HEK293 (cell line): Measurements from ENCODE around the gene ZC2HC1C.
A peak's percentile ranks its signal among the peaks of the same experiment; 100 is the strongest.
"Not testable (repeated sequence)": the region's sequence is repeated elsewhere in the genome, so short reads cannot be mapped to it uniquely, and the experiment has no call there.

Experiments used
- CTCF ChIA-PET: fragments of 350-600 bp; formaldehyde crosslinking; extraction: SDS; loops from one replicate; lab custom pipeline; 2021; ENCODE audit warnings: antibody characterized with exemption; lab: Yijun Ruan, JAX
- POLR2A ChIA-PET: fragments of 300-600 bp; formaldehyde crosslinking; extraction: SDS; loops from one replicate; lab custom pipeline; 2020; ENCODE audit warnings: antibody characterized with exemption, inconsistent platforms; lab: Yijun Ruan, JAX
- H3K27ac ChIP-seq: fragments of 200-500 bp; sonication (Bioruptor generic); 2 replicates; pipeline ENCODE4 v1.5.1; 2014; ENCODE audit warnings: low read depth, low read length, control low read depth, inconsistent platforms; ENCODE audit errors: extremely low read depth
- H3K36me3 ChIP-seq, 2 experiments: fragments of 200-500 bp in 1 of 2; sonication (Bioruptor generic) in 1 of 2; 1 replicate in 1 of 2; 2 replicates in 1 of 2; pipeline ENCODE4 v1.5.1; 2014 to 2017; ENCODE audit warnings: inconsistent platforms in 2 of 2, low read length in 2 of 2; ENCODE audit not compliant: control insufficient read depth in 2 of 2, insufficient read depth in 1 of 2
- H3K4me1 ChIP-seq: fragments of 200-500 bp; sonication (Bioruptor generic); 2 replicates; pipeline ENCODE4 v1.5.1; 2014; ENCODE audit warnings: mild to moderate bottlenecking, low read length, inconsistent platforms; ENCODE audit not compliant: control insufficient read depth, insufficient read depth
- H3K4me3 ChIP-seq: 2 replicates; pipeline ENCODE4 v1.5.1; 2011; ENCODE audit warnings: low read depth, mild to moderate bottlenecking, control low read depth, low read length, moderate library complexity
- H3K9me3 ChIP-seq: fragments of 200-500 bp; sonication (Bioruptor generic); 2 replicates; pipeline ENCODE4 v1.5.1; 2014; ENCODE audit warnings: low read depth, low read length, inconsistent platforms; ENCODE audit not compliant: control insufficient read depth, insufficient read depth
- GLIS1 ChIP-seq: fragments of 450-650 bp; formaldehyde crosslinking; IDR thresholded peaks from 2 replicates; pipeline ENCODE4 v1.5.1; 2016; ENCODE audit warnings: missing biosample characterization, missing genetic modification characterization
- HOXC10 ChIP-seq: sonication (generic); formaldehyde crosslinking; IDR thresholded peaks from 2 replicates; pipeline ENCODE4 v1.8.1; 2023; ENCODE audit warnings: mild to moderate bottlenecking, missing genetic modification reagents
- KLF1 ChIP-seq: fragments of 450-650 bp; formaldehyde crosslinking; IDR thresholded peaks from 2 replicates; pipeline ENCODE4 v1.5.1; 2016; ENCODE audit warnings: missing biosample characterization, missing genetic modification characterization
- PRDM1 ChIP-seq: fragments of 450-650 bp; formaldehyde crosslinking; IDR thresholded peaks from 2 replicates; pipeline ENCODE4; 2016; ENCODE audit warnings: missing biosample characterization, missing genetic modification characterization
- REST ChIP-seq: fragments of 450-650 bp; formaldehyde crosslinking; IDR thresholded peaks from 2 replicates; pipeline ENCODE4 v1.5.1; 2016; ENCODE audit warnings: missing biosample characterization, missing genetic modification characterization
- SCRT1 ChIP-seq: fragments of 450-650 bp; formaldehyde crosslinking; IDR thresholded peaks from 2 replicates; pipeline ENCODE4 v1.5.1; 2016; ENCODE audit warnings: missing biosample characterization, missing genetic modification characterization, borderline replicate concordance
- ZFP41 ChIP-seq: fragments of 450-650 bp; formaldehyde crosslinking; IDR thresholded peaks from 2 replicates; pipeline ENCODE4 v1.5.1; 2016; ENCODE audit warnings: missing biosample characterization, missing genetic modification characterization, borderline replicate concordance
- ZIC2 ChIP-seq: fragments of 450-650 bp; formaldehyde crosslinking; IDR thresholded peaks from 2 replicates; pipeline ENCODE4 v1.5.1; 2016; ENCODE audit warnings: missing biosample characterization, missing genetic modification characterization
- ZNF2 ChIP-seq: fragments of 450-650 bp; formaldehyde crosslinking; IDR thresholded peaks from 2 replicates; pipeline ENCODE4 v1.5.1; 2016; ENCODE audit warnings: missing biosample characterization, missing genetic modification characterization
- ZNF335 ChIP-seq: fragments of 450-650 bp; formaldehyde crosslinking; conservative IDR thresholded peaks from 2 replicates; pipeline ENCODE4 v1.5.1; 2016; ENCODE audit warnings: missing biosample characterization, missing genetic modification characterization
- ZNF366 ChIP-seq: fragments of 450-650 bp; formaldehyde crosslinking; conservative IDR thresholded peaks from 2 replicates; pipeline ENCODE4 v1.5.1; 2016; ENCODE audit warnings: missing biosample characterization, missing genetic modification characterization
- ZNF394 ChIP-seq: fragments of 450-650 bp; formaldehyde crosslinking; IDR thresholded peaks from 2 replicates; pipeline ENCODE4 v1.5.1; 2016; ENCODE audit warnings: missing biosample characterization, missing genetic modification characterization, mild to moderate bottlenecking, moderate library complexity, borderline replicate concordance
- ZNF785 ChIP-seq: fragments of 450-650 bp; formaldehyde crosslinking; IDR thresholded peaks from 2 replicates; pipeline ENCODE4 v1.5.1; 2016; ENCODE audit warnings: missing biosample characterization, missing genetic modification characterization
- ZNF843 ChIP-seq: fragments of 450-650 bp; formaldehyde crosslinking; IDR thresholded peaks from 2 replicates; pipeline ENCODE4 v1.5.1; 2016; ENCODE audit warnings: missing biosample characterization, missing genetic modification characterization
- TF ChIP-seq, protein P1 (sequence below): fragments of 450-650 bp; formaldehyde crosslinking; IDR thresholded peaks from 2 replicates; pipeline ENCODE4 v1.5.1; 2016; ENCODE audit warnings: missing biosample characterization, missing genetic modification characterization
- TF ChIP-seq, protein P2 (sequence below): fragments of 450-650 bp; formaldehyde crosslinking; optimal IDR thresholded peaks from 2 replicates; pipeline ENCODE3; 2016; ENCODE audit warnings: missing biosample characterization, mild to moderate bottlenecking, missing genetic modification characterization
- TF ChIP-seq, protein P3 (sequence below): fragments of 450-650 bp; formaldehyde crosslinking; IDR thresholded peaks from 2 replicates; pipeline ENCODE4 v1.5.1; 2016; ENCODE audit warnings: missing biosample characterization, missing genetic modification characterization

The ZC2HC1C gene

DNA sequence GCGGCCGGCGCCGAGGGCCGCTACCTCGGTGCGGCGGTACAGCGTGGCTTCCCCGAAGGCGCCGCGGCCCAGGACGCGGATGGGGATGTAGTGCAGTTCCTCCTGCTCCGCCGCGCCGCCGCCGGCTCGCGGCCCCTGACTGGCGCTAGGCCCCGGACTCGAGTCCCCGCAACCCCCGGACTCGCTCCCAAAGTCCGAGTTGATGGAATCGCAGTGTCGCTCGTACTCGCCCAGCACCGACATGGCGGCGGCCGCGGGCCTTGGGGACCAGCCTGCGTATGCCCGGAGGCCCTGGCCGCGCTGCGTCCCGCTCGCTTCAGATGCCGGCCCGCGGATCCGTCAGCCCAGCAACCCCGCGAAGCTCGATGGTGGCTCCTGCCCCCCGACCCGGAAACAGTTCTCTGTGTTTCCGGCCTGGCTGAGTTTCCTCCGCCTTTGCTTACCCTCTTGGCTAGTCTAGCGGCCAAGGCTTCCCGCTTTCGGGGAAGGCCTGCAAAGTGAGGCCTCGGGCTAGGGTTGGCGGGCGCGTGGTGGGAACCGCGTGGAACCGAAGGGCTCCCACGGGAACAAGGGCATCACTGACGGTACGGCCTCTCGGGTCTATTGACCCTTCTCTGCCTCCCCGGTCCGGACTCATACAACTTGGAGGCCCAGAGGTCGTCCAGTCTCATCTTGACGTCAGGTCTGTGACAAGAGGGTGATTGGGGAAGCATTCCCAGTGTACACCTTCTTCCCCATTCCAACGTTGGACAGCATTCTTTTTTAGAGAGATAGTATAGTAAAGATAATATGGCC lies 57.4 kb downstream of the ZC2HC1C start, which contains the start of gene NEK9 (continued):
- TF ChIP-seq GLIS1 (tag by site-specific recombination) = peak; percentile 59
- TF ChIP-seq, protein P1, sequence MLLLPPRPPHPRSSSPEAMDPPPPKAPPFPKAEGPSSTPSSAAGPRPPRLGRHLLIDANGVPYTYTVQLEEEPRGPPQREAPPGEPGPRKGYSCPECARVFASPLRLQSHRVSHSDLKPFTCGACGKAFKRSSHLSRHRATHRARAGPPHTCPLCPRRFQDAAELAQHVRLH (tag by site-specific recombination) = peak; percentile 43; the same call in 1 of the 2 replicates
- 0 out of 2 replicates have a peak, but pooled peaks have one; percentile 38 for TF ChIP-seq ZNF843 (tag by site-specific recombination)
- peak; percentile 75 for TF ChIP-seq ZNF2 (tag by site-specific recombination)

GRCh38 chr14:75127474-75127820 lies 58.0 kb downstream of the ZC2HC1C start:
- H3K27ac ChIP-seq = peak overlapping the region; percentile 94
- POLR2A ChIA-PET = interaction anchor here (0.7 to 1.7 kb wide), 13 partner anchors 11 to 529 kb away, joined by 3 to 7 read pairs (median 3); partner anchors contain the start of gene YLPM1

DNA sequence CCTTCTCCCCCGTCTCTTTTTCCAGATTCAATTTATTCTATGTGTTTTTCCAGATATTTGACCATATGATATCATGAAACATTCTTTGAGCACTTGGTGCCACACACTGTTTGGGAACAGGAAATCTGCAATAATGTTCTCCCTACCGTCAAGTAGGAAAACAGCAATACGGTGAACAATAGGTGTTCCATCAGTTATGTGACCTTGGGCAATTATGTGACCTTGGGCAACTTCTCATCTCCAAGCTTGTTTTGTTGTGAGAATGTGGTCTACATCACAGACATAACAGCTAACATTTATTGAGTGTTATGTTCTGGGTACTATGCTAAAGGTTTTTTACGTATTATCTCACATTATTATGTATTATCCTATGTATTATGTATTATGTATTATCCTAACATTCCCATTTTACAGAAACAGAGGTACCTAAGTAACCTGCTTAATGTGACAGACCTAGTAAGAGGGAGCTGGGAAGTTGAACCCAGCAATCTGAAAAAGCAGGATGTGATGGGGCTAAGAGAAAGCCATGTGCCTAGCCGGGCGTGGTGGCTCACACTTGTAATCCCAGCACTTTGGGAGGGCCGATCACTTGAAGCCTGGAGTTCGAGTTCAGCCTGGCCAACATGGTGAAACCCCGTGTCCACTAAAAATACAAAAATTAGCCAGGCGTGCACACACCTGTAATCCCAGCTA lies 58.6 kb downstream of the ZC2HC1C start:
- ChIA-PET CTCF (interaction anchor here (0.6 to 1.7 kb wide), 7 partner anchors 168 to 526 kb away, joined by 3 to 12 read pairs (median 3); no protein-coding TSS in a partner anchor), POLR2A (interaction anchor here (0.7 to 1.7 kb wide), 3 partner anchors 10 to 529 kb away, joined by 3 to 7 read pairs (median 6); no protein-coding TSS in a partner anchor)
- Histone ChIP-seq H3K4me1 (peaks cover 19% of the 10 kb centered on the region), H3K9me3 (no peaks in the 10 kb centered on the region), H3K4me3 (peak overlapping the region; percentile 98), H3K27ac (no peak overlapping the region; the same call in 1 of the 2 replicates), H3K36me3 (peaks cover 0 to 11% of the 10 kb centered on the region in 2 experiments; a peak in 2 of 3 replicates)
- TF ChIP-seq KLF1 (tag by site-specific recombination) = 0 out of 2 replicates have a peak, but pooled peaks have one; percentile 16
- TF ChIP-seq, protein P2, sequence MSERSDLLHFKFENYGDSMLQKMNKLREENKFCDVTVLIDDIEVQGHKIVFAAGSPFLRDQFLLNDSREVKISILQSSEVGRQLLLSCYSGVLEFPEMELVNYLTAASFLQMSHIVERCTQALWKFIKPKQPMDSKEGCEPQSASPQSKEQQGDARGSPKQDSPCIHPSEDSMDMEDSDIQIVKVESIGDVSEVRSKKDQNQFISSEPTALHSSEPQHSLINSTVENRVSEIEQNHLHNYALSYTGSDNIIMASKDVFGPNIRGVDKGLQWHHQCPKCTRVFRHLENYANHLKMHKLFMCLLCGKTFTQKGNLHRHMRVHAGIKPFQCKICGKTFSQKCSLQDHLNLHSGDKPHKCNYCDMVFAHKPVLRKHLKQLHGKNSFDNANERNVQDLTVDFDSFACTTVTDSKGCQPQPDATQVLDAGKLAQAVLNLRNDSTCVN (tag by site-specific recombination) = peak; percentile 11
- no peak for TF ChIP-seq ZNF785 (tag by site-specific recombination)

More at GRCh38 chr14:75127474-75127820, 58.0 kb downstream of the ZC2HC1C start:
- H3K9me3 ChIP-seq = not testable (repeated sequence)
- Histone ChIP-seq H3K36me3 (peaks cover 0 to 11% of the 10 kb centered on the region in 2 experiments; a peak in 2 of 3 replicates), H3K4me3 (peak overlapping the region; percentile 98)
- CTCF ChIA-PET = interaction anchor here (1.0 to 1.7 kb wide), 4 partner anchors 171 to 527 kb away, joined by 3 to 12 read pairs (median 4); no protein-coding TSS in a partner anchor
- 0 out of 2 replicates have a peak, but pooled peaks have one; percentile 1 for TF ChIP-seq REST (tag by site-specific recombination)
- peak; percentile 78; the same call in 1 of the 2 replicates for TF ChIP-seq ZNF394 (tag by site-specific recombination)
- peak; percentile 88 for TF ChIP-seq ZNF335 (tag by site-specific recombination)
- TF ChIP-seq, all 188 proteins: peak for 3; not testable (repeated sequence) for 185
- peaks cover 19% of the 10 kb centered on the region for H3K4me1 ChIP-seq

DNA sequence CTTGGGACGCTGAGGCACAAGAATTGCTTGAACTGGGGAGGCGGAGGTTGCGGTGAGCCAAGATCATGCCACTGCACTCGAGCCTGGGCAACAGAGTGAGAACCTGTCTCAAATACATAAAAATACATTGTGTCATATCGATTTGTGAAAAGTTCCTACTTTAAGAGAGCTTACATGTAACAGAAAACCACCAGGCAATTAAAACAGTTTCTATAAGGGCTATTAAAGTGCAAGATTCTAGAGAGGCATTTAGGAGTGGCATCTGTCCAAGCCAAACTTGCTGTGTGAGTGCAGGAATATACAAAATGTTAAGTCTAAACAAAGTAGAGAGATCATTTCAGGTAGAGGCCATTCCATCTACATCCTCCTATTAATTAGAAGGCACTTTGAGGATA lies 59.2 kb downstream of the ZC2HC1C start:
- Histone ChIP-seq H3K4me3 (no peak overlapping the region), H3K27ac (no peak overlapping the region), H3K36me3 (peaks cover under 1 to 15% of the 10 kb centered on the region in 2 experiments; a peak in 2 of 3 replicates), H3K4me1 (peaks cover 19% of the 10 kb centered on the region), H3K9me3 (no peaks in the 10 kb centered on the region)
- ChIA-PET POLR2A (no interaction called here), CTCF (interaction anchor here (0.6 to 1.7 kb wide), 9 partner anchors 33 to 268 kb away, joined by 3 to 12 read pairs (median 3); no protein-coding TSS in a partner anchor)
- TF ChIP-seq ZFP41 (tag by site-specific recombination) = no peak
- TF ChIP-seq SCRT1 (tag by site-specific recombination) = peak; percentile 69; the same call in 1 of the 2 replicates
- no peak for TF ChIP-seq ZIC2 (tag by site-specific recombination)
- TF ChIP-seq, protein P3, sequence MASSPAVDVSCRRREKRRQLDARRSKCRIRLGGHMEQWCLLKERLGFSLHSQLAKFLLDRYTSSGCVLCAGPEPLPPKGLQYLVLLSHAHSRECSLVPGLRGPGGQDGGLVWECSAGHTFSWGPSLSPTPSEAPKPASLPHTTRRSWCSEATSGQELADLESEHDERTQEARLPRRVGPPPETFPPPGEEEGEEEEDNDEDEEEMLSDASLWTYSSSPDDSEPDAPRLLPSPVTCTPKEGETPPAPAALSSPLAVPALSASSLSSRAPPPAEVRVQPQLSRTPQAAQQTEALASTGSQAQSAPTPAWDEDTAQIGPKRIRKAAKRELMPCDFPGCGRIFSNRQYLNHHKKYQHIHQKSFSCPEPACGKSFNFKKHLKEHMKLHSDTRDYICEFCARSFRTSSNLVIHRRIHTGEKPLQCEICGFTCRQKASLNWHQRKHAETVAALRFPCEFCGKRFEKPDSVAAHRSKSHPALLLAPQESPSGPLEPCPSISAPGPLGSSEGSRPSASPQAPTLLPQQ (tag by site-specific recombination) = no peak
- TF ChIP-seq HOXC10 (CRISPR knock-in tag) = no peak
- TF ChIP-seq PRDM1 (tag by site-specific recombination) = no peak
- TF ChIP-seq ZNF366 = no peak
